ENCODE measurements around the gene SARNP.
"Not testable (repeated sequence)": the region's sequence is repeated elsewhere in the genome, so short reads cannot be mapped to it uniquely, and the experiment has no call there.

SARNP gene

GRCh38 chr12:55789171-55789570, 28.4 kb downstream of the SARNP start:
- no peak for DNase-seq

GRCh38 chr12:55788546-55788945, 29.0 kb downstream of the SARNP start:
- DNase-seq = no peak

- DNase-seq = peak; percentile 13
These were observed 36.8 kb downstream of the SARNP start for GRCh38 chr12:55780685-55781084.

- DNase-seq = no peak
These were observed 39.7 kb downstream of the SARNP start for GRCh38 chr12:55777856-55778255.

- no peak for DNase-seq
These were observed 45.8 kb downstream of the SARNP start for GRCh38 chr12:55771736-55772135.

GRCh38 chr12:55767156-55767555, 50.4 kb downstream of the SARNP start:
- DNase-seq = no peak

- DNase-seq = no peak
These were observed 51.7 kb downstream of the SARNP start for GRCh38 chr12:55765736-55766290.

GRCh38 chr12:55762646-55763045, 54.9 kb downstream of the SARNP start:
- no peak for DNase-seq

GRCh38 chr12:55760663-55761062, 56.9 kb downstream of the SARNP start:
- no peak for DNase-seq

GRCh38 chr12:55758575-55758974, 58.9 kb downstream of the SARNP start:
- DNase-seq = not testable (repeated sequence)

- no peak for DNase-seq
These were observed 59.8 kb downstream of the SARNP start for GRCh38 chr12:55757701-55758100.

- no peak for DNase-seq
These were observed 62.3 kb downstream of the SARNP start for GRCh38 chr12:55755246-55755645.

- DNase-seq = no peak
These were observed 69.1 kb downstream of the SARNP start for GRCh38 chr12:55748230-55748993.

- no peak for DNase-seq
These were observed 70.7 kb downstream of the SARNP start for GRCh38 chr12:55746913-55747231.

- DNase-seq = no peak
These were observed 71.2 kb downstream of the SARNP start for GRCh38 chr12:55746174-55746912.

- no peak for DNase-seq
These were observed 72.0 kb downstream of the SARNP start for GRCh38 chr12:55745361-55746173.

GRCh38 chr12:55744340-55745030, 73.0 kb downstream of the SARNP start:
- DNase-seq = no peak

- peak; percentile 37 for DNase-seq
These were observed 73.9 kb downstream of the SARNP start for GRCh38 chr12:55743406-55744339.

GRCh38 chr12:55742719-55743405, 74.7 kb downstream of the SARNP start, which contains the start of gene GDF11:
Gene GDF11 (plus strand): TSS chr12:55743122. CDS start chr12:55743317, 195 bp downstream.
- peak; percentile 21 for DNase-seq

GRCh38 chr12:55741931-55742680, 75.4 kb downstream of the SARNP start:
- DNase-seq = no peak

Measured in GF-D8 (cell line).